ENCODE data around the gene CX3CL1.
"Not testable (repeated sequence)": the region's sequence is repeated elsewhere in the genome, so short reads cannot be mapped to it uniquely, and the experiment has no call there.

Gene CX3CL1
- 0 reads per million in 3 donors for total RNA-seq

DNA sequence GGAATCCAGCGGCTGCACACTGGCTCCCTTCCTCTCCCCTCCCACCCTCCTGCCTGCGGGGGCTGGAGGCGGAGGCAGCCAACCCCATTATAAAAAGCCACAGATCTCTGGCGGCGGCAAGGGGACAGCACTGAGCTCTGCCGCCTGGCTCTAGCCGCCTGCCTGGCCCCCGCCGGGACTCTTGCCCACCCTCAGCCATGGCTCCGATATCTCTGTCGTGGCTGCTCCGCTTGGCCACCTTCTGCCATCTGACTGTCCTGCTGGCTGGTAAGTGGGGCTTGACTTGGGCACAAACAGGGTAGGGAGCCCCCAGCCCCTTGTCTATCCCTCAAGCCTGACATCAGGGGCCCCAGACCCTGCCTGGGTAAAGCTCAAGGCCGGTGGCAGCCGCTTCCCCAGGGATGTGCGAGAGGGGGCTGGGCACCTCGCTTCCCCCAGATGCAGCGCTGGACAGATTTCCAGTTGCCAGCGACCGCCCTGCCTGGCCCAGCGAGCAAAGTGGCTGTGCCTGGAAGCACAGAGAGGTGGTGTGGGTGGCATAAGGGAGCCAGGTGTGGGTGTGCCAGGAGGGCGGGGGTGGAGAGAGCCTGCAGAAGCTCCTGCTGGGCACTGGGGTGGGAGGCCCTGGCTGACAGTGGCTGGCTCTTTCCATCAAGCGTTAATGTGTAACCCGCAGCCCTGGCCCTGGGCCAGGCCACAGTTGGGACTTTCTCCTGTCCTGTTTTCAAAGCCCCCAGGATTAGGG lies at the start of gene CX3CL1:
Gene CX3CL1, plus strand, starts transcription at position 119 of the 745 bp plus-strand sequence. Its CDS starts 79 bp downstream, at position 198.
- Histone ChIP-seq H3K4me1 (ENCODE audit: control insufficient read depth, insufficient read depth, low read length, poor library complexity, severe bottlenecking) (no peaks in the 10 kb centered on the region), H3K27me3 (replicated peaks; ENCODE audit: control insufficient read depth, insufficient read depth, low read length, poor library complexity, severe bottlenecking) (no peaks in the 10 kb centered on the region), H3K4me3 (ENCODE audit: insufficient read depth, low read depth, low read length, poor library complexity, severe bottlenecking) (no peak within 1 kb of the TSS)

DNA sequence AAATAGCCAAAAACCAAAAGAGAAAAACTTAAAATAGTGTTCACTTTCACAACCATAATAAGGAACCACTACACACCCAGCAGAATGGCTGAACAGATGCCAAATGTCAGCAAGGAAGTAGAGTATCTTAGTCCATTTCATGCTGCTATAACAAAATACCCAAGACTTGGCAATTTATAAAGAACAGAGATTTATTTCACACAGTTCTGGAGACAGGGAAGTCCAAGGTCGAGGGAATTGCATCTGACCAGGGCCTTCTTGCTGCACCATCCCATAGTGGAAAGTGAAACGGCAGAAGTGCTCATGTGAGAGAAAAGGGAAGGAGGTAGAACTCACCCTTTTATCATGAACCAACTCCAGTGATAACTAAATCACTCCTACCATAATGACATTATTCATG lies 47.5 kb upstream of the CX3CL1 start:
- no peak for DNase-seq
- Histone ChIP-seq H3K27ac (ENCODE audit: insufficient read depth, low read length, poor library complexity, severe bottlenecking) (no peak overlapping the region), H3K4me1 (ENCODE audit: control insufficient read depth, insufficient read depth, low read length, poor library complexity, severe bottlenecking) (no peaks in the 10 kb centered on the region), H3K9me3 (ENCODE audit: control insufficient read depth, low read length) (peaks cover 3% of the 10 kb centered on the region), H3K27me3 (replicated peaks; ENCODE audit: control insufficient read depth, insufficient read depth, low read length, poor library complexity, severe bottlenecking) (no peaks in the 10 kb centered on the region), H3K4me3 (ENCODE audit: insufficient read depth, low read depth, low read length, poor library complexity, severe bottlenecking) (no peak overlapping the region), H3K36me3 (ENCODE audit: control insufficient read depth, insufficient read depth, low read length) (no peaks in the 10 kb centered on the region)

More for the DNA sequence above, at the start of gene CX3CL1:
- Histone ChIP-seq H3K36me3 (ENCODE audit: control insufficient read depth, insufficient read depth, low read length) (no peaks in the 10 kb centered on the region), H3K9me3 (ENCODE audit: control insufficient read depth, low read length) (no peaks in the 10 kb centered on the region), H3K27ac (ENCODE audit: insufficient read depth, low read length, poor library complexity, severe bottlenecking) (no peak within 1 kb of the TSS)
- DNase-seq: no peak

DNA sequence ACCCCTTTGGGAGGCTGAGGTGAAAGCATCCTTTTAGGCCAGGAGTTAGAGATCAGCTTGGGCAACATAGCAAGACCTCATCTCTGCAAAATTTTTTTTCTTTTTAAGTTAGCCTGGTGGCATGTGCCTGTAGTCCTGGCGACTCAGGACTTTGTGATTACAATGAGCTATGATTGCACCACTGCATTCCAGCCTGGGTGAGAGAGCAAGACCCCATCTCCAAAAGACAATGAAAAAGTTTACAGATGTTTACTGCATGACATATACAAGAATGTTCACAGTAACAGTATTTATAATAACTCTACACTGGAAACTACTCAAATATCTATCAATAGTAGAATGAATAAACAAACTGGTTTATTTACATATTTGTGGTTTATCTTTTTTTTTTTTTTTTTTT lies 46.8 kb upstream of the CX3CL1 start:
- Histone ChIP-seq H3K27me3 (replicated peaks; ENCODE audit: control insufficient read depth, insufficient read depth, low read length, poor library complexity, severe bottlenecking) (no peaks in the 10 kb centered on the region), H3K4me1 (ENCODE audit: control insufficient read depth, insufficient read depth, low read length, poor library complexity, severe bottlenecking) (no peaks in the 10 kb centered on the region), H3K36me3 (ENCODE audit: control insufficient read depth, insufficient read depth, low read length) (no peaks in the 10 kb centered on the region), H3K4me3 (ENCODE audit: insufficient read depth, low read depth, low read length, poor library complexity, severe bottlenecking) (no peak overlapping the region), H3K27ac (ENCODE audit: insufficient read depth, low read length, poor library complexity, severe bottlenecking) (no peak overlapping the region), H3K9me3 (ENCODE audit: control insufficient read depth, low read length) (peaks cover 3% of the 10 kb centered on the region)
- no peak for DNase-seq

DNA sequence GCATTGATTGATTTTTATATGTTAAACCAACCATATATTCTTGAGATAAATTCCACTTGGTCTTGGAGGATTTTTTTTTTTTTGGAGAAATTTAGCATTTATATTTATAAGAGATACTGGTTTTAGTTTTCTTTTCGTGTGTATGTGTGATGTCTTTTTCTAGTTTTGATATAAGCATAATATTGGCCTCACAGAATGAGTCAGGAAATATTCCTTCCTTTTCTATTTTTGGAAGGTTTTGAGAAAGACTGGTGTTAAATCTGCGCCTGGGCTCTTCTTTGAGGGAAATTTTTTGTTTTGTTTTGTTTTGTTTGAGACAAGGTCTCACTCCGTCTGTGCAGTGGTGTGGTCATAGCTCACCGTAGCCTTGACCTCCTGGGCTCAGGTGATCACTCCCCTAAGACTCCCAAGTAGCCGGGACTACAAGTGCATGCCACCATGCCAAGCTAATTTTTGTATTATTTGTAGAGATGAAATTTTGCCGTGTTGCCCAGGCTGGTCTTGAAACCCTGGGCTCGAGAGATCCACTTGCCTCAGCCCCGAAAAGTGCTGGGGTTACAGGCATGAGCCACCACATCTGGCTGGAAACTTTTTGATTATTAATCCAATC lies 42.5 kb upstream of the CX3CL1 start:
- Histone ChIP-seq H3K27ac (ENCODE audit: insufficient read depth, low read length, poor library complexity, severe bottlenecking) (no peak overlapping the region), H3K4me3 (ENCODE audit: insufficient read depth, low read depth, low read length, poor library complexity, severe bottlenecking) (no peak overlapping the region), H3K9me3 (ENCODE audit: control insufficient read depth, low read length) (peaks cover 6% of the 10 kb centered on the region), H3K4me1 (ENCODE audit: control insufficient read depth, insufficient read depth, low read length, poor library complexity, severe bottlenecking) (no peaks in the 10 kb centered on the region), H3K36me3 (ENCODE audit: control insufficient read depth, insufficient read depth, low read length) (no peaks in the 10 kb centered on the region), H3K27me3 (replicated peaks; ENCODE audit: control insufficient read depth, insufficient read depth, low read length, poor library complexity, severe bottlenecking) (no peaks in the 10 kb centered on the region)
- no peak for DNase-seq

DNA sequence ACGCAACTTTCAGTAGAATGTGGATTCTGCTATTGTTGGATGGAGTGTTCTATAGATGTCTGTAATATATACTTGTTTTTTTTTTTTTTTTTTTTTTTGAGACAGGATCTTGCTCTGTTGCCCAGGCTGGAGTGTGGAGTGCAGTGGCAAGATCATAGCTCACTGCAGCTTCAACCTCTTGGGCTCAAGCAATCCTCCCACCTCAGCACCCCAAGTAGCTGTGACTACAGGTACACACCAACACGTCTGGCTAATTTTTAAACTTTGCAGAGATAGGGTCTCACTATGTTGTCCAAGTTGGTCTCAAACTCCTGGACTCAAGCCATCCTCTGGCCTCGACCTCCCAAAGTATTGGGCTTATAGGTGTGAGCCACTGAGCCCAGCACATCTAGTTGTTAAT lies 40.9 kb upstream of the CX3CL1 start:
- Histone ChIP-seq H3K27me3 (replicated peaks; ENCODE audit: control insufficient read depth, insufficient read depth, low read length, poor library complexity, severe bottlenecking) (no peaks in the 10 kb centered on the region), H3K27ac (ENCODE audit: insufficient read depth, low read length, poor library complexity, severe bottlenecking) (no peak overlapping the region), H3K4me3 (ENCODE audit: insufficient read depth, low read depth, low read length, poor library complexity, severe bottlenecking) (no peak overlapping the region), H3K4me1 (ENCODE audit: control insufficient read depth, insufficient read depth, low read length, poor library complexity, severe bottlenecking) (no peaks in the 10 kb centered on the region), H3K36me3 (ENCODE audit: control insufficient read depth, insufficient read depth, low read length) (no peaks in the 10 kb centered on the region), H3K9me3 (ENCODE audit: control insufficient read depth, low read length) (peaks cover 5% of the 10 kb centered on the region)
- no peak for DNase-seq

DNA sequence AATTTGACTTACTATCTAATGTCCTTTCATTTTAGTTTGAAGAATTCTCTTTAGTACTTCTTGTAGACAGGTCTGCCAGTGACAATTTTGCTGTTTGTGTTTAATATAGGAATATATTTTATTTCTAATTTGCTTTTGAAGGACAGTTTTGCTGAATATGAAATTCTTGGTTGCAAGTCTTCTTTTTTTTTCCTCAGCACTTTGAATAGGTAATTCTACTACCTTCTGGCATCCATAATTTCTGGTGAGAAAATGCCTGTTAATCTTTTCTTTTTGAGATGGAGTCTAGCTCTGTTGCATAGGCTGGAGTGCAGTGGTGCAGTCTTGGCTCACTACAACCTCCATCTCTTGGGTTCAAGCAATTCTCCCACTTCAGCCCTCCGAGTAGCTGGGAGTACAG lies 38.9 kb upstream of the CX3CL1 start:
- H3K27me3 ChIP-seq (replicated peaks; ENCODE audit: control insufficient read depth, insufficient read depth, low read length, poor library complexity, severe bottlenecking): no peaks in the 10 kb centered on the region

DNA sequence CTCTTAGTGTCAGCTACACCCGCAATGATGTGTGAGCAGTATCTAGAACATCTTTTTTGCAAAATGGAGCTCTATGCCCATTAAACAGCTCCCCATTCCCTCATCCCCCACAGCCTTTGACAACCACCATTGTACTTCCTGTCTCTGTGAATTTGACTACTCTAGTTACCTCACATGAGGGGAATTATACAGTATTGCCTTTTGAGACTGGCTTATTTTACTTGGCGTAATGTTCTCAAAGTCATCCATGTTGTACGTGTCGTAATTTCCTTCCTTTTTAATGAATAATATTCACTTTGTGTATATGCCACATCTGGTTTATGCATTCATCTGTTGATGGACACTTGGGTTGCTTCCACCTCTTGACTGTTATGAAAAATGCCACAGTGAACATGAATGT lies 36.9 kb upstream of the CX3CL1 start:
- Histone ChIP-seq H3K27ac (ENCODE audit: insufficient read depth, low read length, poor library complexity, severe bottlenecking) (no peak overlapping the region), H3K4me3 (ENCODE audit: insufficient read depth, low read depth, low read length, poor library complexity, severe bottlenecking) (no peak overlapping the region), H3K27me3 (replicated peaks; ENCODE audit: control insufficient read depth, insufficient read depth, low read length, poor library complexity, severe bottlenecking) (no peaks in the 10 kb centered on the region), H3K9me3 (ENCODE audit: control insufficient read depth, low read length) (peaks cover 4% of the 10 kb centered on the region), H3K36me3 (ENCODE audit: control insufficient read depth, insufficient read depth, low read length) (no peaks in the 10 kb centered on the region), H3K4me1 (ENCODE audit: control insufficient read depth, insufficient read depth, low read length, poor library complexity, severe bottlenecking) (no peaks in the 10 kb centered on the region)
- DNase-seq: no peak

More for the DNA sequence above, 38.9 kb upstream of the CX3CL1 start:
- Histone ChIP-seq H3K36me3 (ENCODE audit: control insufficient read depth, insufficient read depth, low read length) (no peaks in the 10 kb centered on the region), H3K27ac (ENCODE audit: insufficient read depth, low read length, poor library complexity, severe bottlenecking) (no peak overlapping the region), H3K4me3 (ENCODE audit: insufficient read depth, low read depth, low read length, poor library complexity, severe bottlenecking) (no peak overlapping the region), H3K9me3 (ENCODE audit: control insufficient read depth, low read length) (peaks cover 4% of the 10 kb centered on the region), H3K4me1 (ENCODE audit: control insufficient read depth, insufficient read depth, low read length, poor library complexity, severe bottlenecking) (no peaks in the 10 kb centered on the region)
- DNase-seq: no peak

DNA sequence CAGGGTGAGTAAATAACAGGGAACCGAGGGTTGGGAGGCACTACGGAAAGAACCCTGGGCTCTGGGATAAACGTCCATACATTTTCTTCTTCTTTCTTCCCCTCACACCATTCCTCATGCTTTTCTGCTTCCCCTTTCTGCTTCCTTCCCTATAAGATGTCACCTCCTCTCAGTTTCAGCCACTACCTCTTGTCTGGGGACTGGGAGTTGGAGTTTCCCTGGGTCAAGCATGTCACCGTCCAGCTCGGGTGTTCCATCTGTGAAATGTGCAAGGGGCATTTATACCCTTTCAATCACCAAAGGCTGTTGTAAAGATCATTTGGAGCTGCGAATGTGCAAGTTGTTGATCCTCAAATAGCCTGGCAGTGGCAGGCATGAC lies 31.2 kb upstream of the CX3CL1 start:
- H3K4me3 ChIP-seq (ENCODE audit: insufficient read depth, low read depth, low read length, poor library complexity, severe bottlenecking): no peak overlapping the region
- no peaks in the 10 kb centered on the region for H3K36me3 ChIP-seq (ENCODE audit: control insufficient read depth, insufficient read depth, low read length)
- no peak for DNase-seq
- H3K27me3 ChIP-seq (replicated peaks; ENCODE audit: control insufficient read depth, insufficient read depth, low read length, poor library complexity, severe bottlenecking): no peaks in the 10 kb centered on the region
- no peaks in the 10 kb centered on the region for H3K4me1 ChIP-seq (ENCODE audit: control insufficient read depth, insufficient read depth, low read length, poor library complexity, severe bottlenecking)
- H3K27ac ChIP-seq (ENCODE audit: insufficient read depth, low read length, poor library complexity, severe bottlenecking): no peak overlapping the region
- H3K9me3 ChIP-seq (ENCODE audit: control insufficient read depth, low read length): no peaks in the 10 kb centered on the region

DNA sequence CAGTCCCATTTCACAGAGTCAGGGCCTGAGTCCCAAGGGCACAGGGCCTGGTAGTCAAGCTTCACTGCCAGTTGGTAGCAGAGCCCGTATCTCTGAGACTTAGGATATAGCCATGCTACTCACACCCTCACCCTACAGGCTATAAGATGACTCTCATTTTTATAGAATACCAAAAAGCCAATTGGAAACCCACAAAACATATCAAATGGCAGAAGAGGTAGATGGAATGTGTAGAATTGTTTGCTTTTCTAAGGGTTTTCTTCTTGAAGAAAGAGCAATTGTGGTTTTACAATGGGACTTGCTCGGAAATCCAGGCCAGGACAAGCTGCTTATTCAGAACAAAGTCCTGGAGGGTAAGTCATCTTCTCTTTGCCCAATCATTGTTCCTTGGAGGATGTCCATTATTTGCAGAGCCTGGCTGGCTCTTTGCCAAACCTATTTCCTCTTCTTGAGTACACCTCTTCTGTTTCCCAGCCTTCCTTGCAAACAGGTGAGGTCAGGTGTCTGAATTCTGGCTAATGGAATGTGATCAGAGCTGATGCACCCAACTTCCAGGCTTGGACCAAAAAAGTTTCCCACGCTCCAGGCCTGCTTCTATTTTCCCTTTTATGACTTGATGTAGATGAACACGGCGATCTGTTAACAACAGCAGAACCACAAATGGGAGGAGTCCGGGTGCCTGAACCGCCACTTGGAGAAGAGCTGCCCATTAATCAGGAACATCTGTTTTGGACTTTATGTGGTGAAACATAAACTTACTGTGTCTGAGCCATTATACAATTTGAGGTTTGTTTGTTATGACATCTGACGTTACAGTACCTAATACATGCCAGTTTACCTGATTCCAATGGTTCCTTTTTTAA lies 30.6 kb upstream of the CX3CL1 start:
- Histone ChIP-seq H3K9me3 (ENCODE audit: control insufficient read depth, low read length) (no peaks in the 10 kb centered on the region), H3K27ac (ENCODE audit: insufficient read depth, low read length, poor library complexity, severe bottlenecking) (no peak overlapping the region), H3K36me3 (ENCODE audit: control insufficient read depth, insufficient read depth, low read length) (no peaks in the 10 kb centered on the region), H3K4me3 (ENCODE audit: insufficient read depth, low read depth, low read length, poor library complexity, severe bottlenecking) (no peak overlapping the region), H3K27me3 (replicated peaks; ENCODE audit: control insufficient read depth, insufficient read depth, low read length, poor library complexity, severe bottlenecking) (no peaks in the 10 kb centered on the region), H3K4me1 (ENCODE audit: control insufficient read depth, insufficient read depth, low read length, poor library complexity, severe bottlenecking) (no peaks in the 10 kb centered on the region)
- no peak for DNase-seq

DNA sequence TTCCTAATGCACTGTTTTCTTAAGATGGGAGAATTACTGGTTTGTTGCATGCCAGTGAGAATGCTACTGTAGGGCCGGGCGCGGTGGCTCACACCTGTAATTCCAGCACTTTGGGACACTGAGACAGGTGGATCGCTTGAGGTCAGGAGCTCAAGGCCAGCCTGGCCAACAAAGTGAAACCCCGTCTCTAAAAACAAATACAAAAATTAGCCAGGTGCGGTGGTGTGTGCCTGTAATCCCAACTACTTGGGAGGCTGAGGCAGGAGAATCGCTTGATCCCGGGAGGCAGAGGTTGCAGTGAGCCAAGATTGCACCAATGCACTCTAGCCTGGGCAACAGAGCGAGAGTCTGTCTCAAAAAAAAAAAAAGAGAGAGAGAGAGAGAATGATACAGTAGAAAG lies 29.7 kb upstream of the CX3CL1 start:
- not testable (repeated sequence) for H3K27me3 ChIP-seq (replicated peaks; ENCODE audit: control insufficient read depth, insufficient read depth, low read length, poor library complexity, severe bottlenecking); H3K4me3 ChIP-seq (ENCODE audit: insufficient read depth, low read depth, low read length, poor library complexity, severe bottlenecking); H3K36me3 ChIP-seq (ENCODE audit: control insufficient read depth, insufficient read depth, low read length); H3K27ac ChIP-seq (ENCODE audit: insufficient read depth, low read length, poor library complexity, severe bottlenecking); H3K9me3 ChIP-seq (ENCODE audit: control insufficient read depth, low read length); DNase-seq; H3K4me1 ChIP-seq (ENCODE audit: control insufficient read depth, insufficient read depth, low read length, poor library complexity, severe bottlenecking)

Data from effector memory CD4-positive, alpha-beta T cell (primary cell).